Measurements from ENCODE around the gene APOBEC2.
A peak's percentile ranks its signal among the peaks of the same experiment; 100 is the strongest.
"Not testable (repeated sequence)": the region's sequence is repeated elsewhere in the genome, so short reads cannot be mapped to it uniquely, and the experiment has no call there.

Gene APOBEC2

DNA sequence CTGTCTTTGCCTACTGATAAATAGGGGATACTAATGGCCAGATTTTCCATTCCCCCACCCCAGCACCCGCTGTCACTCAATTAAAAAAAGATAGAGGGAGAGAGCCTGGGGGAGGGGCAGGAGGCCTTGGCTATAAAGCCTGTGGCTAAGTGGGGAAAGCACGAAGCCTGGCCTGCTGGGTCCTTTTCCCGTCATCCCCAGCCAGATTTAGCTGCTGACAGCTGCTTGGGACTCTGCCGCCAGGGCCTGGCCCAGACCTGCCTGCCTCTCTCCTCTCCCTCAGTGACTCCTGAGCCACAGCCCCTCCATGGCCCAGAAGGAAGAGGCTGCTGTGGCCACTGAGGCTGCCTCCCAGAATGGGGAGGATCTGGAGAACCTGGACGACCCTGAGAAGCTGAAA, at the start of gene APOBEC2:
APOBEC2 (plus strand) TSS at position 162 of the 400 bp plus-strand sequence; CDS start at position 308, 146 bp downstream.
- no peak for ATAC-seq
- peaks cover 21% of the 10 kb centered on the region for H3K4me1 Mint-ChIP-seq
- peak within 1 kb of the TSS; percentile 33 for H3K27ac Mint-ChIP-seq
- H3K36me3 Mint-ChIP-seq: peaks cover 27% of the 10 kb centered on the region
- no peaks in the 10 kb centered on the region for H3K27me3 Mint-ChIP-seq
- H3K4me3 Mint-ChIP-seq: no peak within 1 kb of the TSS
- no peaks in the 10 kb centered on the region for H3K9me3 Mint-ChIP-seq

DNA sequence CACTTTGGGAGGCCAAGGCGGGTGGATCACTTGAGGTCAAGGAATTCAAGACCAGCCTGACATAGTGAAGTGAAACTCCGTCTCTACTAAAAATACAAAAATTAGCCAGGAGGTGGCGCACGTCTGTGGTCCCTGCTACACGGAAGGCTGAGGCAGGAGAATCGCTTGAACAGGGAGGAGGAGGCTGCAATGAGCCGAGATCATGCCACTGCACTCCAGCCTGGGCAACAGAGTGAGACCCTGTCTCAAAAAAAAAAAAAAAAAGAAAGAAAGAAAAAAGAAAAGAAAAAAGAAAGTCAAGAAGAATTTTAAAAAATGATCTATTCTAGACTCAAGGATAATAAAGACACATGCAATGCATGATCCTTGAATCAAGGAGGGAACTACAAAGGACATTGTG, 46.8 kb upstream of the APOBEC2 start:
- H3K36me3 Mint-ChIP-seq, H3K4me1 Mint-ChIP-seq, H3K27ac Mint-ChIP-seq, H3K9me3 Mint-ChIP-seq, H3K4me3 Mint-ChIP-seq: not testable (repeated sequence)
- peak; percentile 61 for ATAC-seq
- peaks cover 34% of the 10 kb centered on the region for H3K27me3 Mint-ChIP-seq

DNA sequence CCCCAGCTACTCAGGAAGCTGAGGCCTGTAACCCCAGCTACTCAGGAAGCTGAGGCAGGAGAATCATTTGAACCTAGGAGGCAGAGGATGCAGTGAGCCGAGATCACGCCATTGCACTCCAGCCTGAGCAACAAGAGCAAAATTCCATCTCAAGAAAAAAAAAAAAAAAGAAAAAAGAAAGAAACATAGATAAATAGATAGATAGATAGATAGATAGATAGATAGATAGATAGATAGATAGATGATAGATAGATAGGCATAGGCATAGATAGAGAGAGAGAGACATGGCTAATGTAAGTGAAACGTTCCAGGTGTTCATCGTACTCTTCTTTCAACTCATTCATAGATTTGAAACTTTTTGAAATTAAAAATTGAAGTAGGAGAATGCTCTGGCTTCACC, 46.0 kb upstream of the APOBEC2 start:
- not testable (repeated sequence) for H3K9me3 Mint-ChIP-seq, H3K27ac Mint-ChIP-seq, ATAC-seq, H3K4me1 Mint-ChIP-seq, H3K4me3 Mint-ChIP-seq, H3K36me3 Mint-ChIP-seq
- H3K27me3 Mint-ChIP-seq: peaks cover 29% of the 10 kb centered on the region

DNA sequence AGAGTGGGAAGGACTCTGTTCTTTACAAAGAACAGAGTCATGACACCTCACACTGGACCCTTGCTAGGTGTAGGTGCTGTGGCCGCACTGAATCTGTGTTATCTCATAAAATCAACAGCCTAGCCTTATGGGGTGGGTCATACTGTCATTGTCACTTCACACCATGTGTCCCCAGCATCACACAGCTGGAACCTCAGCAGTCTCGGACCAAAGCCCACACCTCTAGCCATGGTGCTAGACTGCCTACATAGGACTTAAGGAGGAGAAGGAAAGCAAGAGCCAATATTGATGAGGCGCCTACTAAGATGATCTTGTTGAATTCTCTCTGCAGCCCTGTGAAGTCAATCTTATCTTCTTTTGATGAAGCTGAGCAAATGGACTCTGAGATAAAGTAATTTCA, 45.0 kb upstream of the APOBEC2 start:
- ATAC-seq: peak; percentile 38
- Mint-ChIP-seq H3K4me3 (no peak overlapping the region), H3K4me1 (no peaks in the 10 kb centered on the region), H3K9me3 (no peaks in the 10 kb centered on the region), H3K27ac (no peak overlapping the region), H3K36me3 (no peaks in the 10 kb centered on the region), H3K27me3 (peaks cover 26% of the 10 kb centered on the region)

DNA sequence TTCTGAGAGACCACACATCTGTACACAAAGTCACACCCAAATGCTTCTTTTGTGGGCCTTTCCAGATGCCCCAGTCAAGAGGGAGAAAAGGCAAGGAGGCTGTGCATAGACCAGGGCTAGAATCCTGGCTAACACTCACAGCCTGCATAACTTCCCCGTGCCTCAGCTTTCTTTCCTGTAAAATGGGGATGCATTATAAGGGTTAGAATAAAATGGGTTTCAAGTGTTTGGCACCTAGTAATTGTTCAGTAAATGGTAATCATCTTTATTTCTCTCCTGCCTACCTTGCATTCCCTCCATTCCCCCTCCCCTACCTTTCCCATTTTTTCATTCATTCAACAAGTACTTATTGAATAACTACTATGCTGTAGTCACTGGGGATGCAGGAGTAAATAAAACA, 43.3 kb upstream of the APOBEC2 start:
- no peaks in the 10 kb centered on the region for H3K4me1 Mint-ChIP-seq
- H3K36me3 Mint-ChIP-seq: no peaks in the 10 kb centered on the region
- no peak overlapping the region for H3K27ac Mint-ChIP-seq
- H3K4me3 Mint-ChIP-seq: no peak overlapping the region
- no peak for ATAC-seq
- H3K27me3 Mint-ChIP-seq: peaks cover 13% of the 10 kb centered on the region
- H3K9me3 Mint-ChIP-seq: no peaks in the 10 kb centered on the region

DNA sequence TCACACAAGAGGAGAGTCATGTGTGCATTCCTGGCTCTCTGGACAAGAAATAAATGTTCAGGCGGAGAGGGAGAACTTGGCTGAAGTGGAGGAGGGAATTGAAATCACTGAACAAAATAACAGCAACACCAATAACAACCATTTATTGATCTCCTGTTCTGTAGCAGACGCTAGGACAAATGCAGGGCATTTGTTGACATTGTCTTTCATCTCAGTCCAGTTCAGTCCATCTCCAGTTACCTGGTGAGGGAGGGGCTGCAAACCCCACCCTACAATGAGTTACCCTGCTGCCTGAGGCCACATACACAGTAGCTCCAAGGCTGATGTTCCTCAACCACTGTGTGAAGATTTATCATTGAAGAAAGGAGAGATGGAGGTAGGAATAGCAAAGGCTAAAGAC, 41.3 kb upstream of the APOBEC2 start:
- H3K4me3 Mint-ChIP-seq: no peak overlapping the region
- no peak for ATAC-seq
- no peak overlapping the region for H3K27ac Mint-ChIP-seq
- peaks cover 8% of the 10 kb centered on the region for H3K27me3 Mint-ChIP-seq
- no peaks in the 10 kb centered on the region for H3K9me3 Mint-ChIP-seq
- H3K4me1 Mint-ChIP-seq: no peaks in the 10 kb centered on the region
- H3K36me3 Mint-ChIP-seq: no peaks in the 10 kb centered on the region

DNA sequence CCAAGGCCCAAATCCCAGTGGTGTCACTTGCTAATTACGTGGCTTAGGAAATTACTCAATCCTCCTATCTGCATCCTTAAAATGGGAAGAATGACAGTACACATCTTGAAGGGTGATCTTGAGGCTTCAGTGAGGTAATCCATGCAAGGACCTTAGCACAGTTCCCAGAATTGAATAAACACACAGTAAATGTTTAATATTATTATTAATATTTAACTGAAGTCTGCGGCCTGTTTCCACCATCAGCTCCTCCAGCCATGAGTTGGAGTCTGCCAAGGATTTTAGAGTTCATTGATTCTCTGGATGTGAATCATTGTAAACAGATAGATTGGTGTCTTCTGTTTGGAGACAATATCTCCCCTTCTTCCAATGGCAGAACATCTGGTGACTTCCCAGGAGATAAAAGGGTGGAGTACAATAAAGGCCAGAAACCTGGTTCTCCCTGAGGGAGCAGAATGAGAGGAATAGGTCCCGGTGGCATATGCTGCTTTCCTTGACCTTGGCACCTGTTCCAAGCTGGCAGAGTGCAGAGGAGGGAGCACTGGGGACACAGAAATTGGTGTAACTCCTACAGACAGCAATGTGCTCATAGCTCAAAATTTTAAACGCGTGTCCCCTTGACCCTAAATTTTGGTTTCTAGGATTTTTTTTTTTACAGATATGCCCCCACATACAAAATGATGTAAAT, 39.4 kb upstream of the APOBEC2 start:
- Mint-ChIP-seq H3K36me3 (peaks cover 7% of the 10 kb centered on the region), H3K9me3 (peaks cover 3% of the 10 kb centered on the region), H3K4me3 (no peak overlapping the region), H3K27me3 (peaks cover 19% of the 10 kb centered on the region), H3K4me1 (no peaks in the 10 kb centered on the region), H3K27ac (no peak overlapping the region)
- ATAC-seq: no peak

DNA sequence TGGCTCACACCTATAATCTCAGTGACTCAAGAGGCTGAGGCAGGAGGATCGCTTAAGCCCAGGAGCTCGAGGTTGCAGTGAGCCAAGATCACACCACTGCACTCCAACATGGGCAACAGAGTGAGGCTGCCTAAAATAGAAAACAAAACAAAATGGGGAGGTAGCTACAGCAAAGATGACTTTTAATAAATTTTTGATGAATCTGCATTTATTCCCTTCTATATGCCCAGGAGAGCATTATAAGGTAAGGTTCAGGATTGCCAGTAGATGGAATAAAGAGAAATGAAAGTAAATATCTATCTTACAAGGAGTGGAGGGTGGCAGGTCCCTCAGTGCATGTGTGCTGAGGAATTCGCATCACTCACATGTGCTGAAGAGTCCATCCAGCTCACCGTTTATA, 38.2 kb upstream of the APOBEC2 start:
- Mint-ChIP-seq H3K27me3 (peaks cover 24% of the 10 kb centered on the region), H3K9me3 (peaks cover 3% of the 10 kb centered on the region), H3K4me3 (no peak overlapping the region), H3K27ac (no peak overlapping the region), H3K4me1 (no peaks in the 10 kb centered on the region), H3K36me3 (peaks cover 10% of the 10 kb centered on the region)
- ATAC-seq: no peak

DNA sequence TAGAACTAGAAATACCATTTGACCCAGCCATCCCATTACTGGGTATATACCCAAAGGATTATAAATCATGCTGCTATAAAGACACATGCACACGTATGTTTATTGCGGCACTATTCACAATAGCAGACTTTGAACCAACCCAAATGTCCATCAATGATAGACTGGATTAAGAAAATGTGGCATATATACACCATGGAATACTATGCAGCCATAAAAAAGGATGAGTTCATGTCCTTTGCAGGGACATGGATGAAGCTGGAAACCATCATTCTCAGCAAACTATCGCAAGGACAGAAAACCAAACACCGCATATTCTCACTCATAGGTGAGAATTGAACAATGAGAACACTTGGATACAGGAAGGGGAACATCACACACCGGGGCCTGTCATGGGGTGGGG, 37.1 kb upstream of the APOBEC2 start:
- Mint-ChIP-seq H3K36me3 (peaks cover 17% of the 10 kb centered on the region), H3K27me3 (peaks cover 24% of the 10 kb centered on the region)
- not testable (repeated sequence) for ATAC-seq, H3K27ac Mint-ChIP-seq, H3K9me3 Mint-ChIP-seq, H3K4me1 Mint-ChIP-seq, H3K4me3 Mint-ChIP-seq

DNA sequence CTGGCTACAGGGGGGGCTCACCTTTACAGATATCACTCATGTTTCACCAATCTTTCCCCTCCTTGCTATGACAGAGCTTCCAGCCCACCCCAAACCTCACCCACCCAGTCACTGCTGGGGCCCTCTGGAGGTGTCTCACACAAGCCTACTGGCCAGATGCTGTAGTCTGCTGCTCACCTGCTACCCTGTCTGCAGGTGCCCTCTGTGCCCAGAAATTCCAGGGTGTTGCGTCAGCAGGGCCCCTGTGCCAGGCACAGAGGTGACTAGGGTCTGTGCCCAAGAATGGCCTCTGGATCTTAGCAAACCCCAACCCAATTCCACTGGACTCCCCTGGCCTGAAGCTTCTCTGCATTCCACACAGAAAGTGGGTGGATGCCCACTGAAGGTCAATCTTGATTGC, 35.3 kb upstream of the APOBEC2 start:
- no peak for ATAC-seq
- Mint-ChIP-seq H3K27me3 (peaks cover 22% of the 10 kb centered on the region), H3K4me3 (no peak overlapping the region), H3K9me3 (peaks cover 3% of the 10 kb centered on the region), H3K36me3 (peaks cover 17% of the 10 kb centered on the region), H3K27ac (no peak overlapping the region), H3K4me1 (no peaks in the 10 kb centered on the region)

DNA sequence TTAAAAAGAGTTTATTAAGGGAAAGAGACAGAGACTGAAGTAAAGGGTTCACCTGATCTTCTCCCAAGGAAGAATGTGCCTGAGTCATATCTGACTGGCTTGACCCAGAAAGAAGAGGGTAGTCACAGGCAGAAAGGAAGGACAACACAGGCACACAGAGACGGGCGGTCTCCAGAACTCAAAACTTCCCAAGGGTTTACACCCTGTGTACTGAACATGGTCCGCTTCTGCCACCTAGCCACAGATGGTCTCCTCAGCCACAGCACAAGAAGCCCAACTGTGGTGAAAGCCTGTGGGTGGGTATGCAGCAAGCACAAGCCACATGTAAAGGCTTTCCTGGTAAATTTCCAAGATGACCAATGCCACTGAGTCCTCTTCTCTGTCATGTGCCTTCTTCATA, 31.2 kb upstream of the APOBEC2 start:
- H3K27me3 Mint-ChIP-seq: peaks cover 16% of the 10 kb centered on the region
- H3K9me3 Mint-ChIP-seq: peaks cover 3% of the 10 kb centered on the region
- ATAC-seq: no peak
- no peaks in the 10 kb centered on the region for H3K4me1 Mint-ChIP-seq
- H3K27ac Mint-ChIP-seq: no peak overlapping the region
- no peak overlapping the region for H3K4me3 Mint-ChIP-seq
- H3K36me3 Mint-ChIP-seq: peaks cover 17% of the 10 kb centered on the region

DNA sequence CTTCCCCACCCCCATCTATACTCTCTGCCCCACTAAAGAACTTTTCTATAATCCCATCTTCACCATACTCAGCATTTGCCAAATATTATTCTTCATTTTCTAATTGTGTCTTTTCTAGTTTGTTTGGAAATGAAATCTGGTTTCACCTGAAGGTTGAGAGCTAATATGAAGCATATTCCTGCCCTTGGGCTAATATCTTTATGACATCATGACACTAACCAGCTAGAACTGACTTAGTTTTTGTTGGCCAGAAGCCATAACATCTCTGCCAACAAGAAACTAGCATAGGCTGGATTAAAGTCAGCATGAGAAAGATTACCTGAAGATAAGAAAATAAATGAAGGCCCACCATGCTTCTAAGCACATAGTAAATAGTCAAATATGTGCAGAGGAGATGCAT, 30.7 kb upstream of the APOBEC2 start:
- no peak overlapping the region for H3K27ac Mint-ChIP-seq
- peaks cover 17% of the 10 kb centered on the region for H3K36me3 Mint-ChIP-seq
- H3K4me1 Mint-ChIP-seq: peaks cover 5% of the 10 kb centered on the region
- peaks cover 3% of the 10 kb centered on the region for H3K9me3 Mint-ChIP-seq
- H3K27me3 Mint-ChIP-seq: peaks cover 16% of the 10 kb centered on the region
- ATAC-seq: no peak
- no peak overlapping the region for H3K4me3 Mint-ChIP-seq

DNA sequence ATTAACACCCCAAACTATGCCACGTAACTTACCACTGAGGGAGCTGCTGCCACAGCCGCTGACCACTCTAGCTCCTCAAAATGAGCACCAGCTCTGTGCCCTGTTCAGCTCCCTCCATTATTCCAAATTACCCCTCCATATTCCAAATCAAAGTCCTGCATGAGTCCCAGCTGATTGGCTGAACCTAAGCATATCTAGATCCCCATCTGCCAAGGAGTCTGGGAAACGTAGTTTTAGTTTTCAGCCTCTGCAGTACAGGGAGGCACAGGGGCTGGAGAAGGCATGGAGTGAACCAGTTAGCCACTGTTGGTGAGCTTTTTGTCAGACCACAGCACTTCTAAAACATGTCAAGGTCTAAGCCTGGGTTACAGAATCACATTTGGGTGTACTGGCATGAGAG, 29.9 kb upstream of the APOBEC2 start:
- ATAC-seq: no peak
- peaks cover 15% of the 10 kb centered on the region for H3K36me3 Mint-ChIP-seq

DNA sequence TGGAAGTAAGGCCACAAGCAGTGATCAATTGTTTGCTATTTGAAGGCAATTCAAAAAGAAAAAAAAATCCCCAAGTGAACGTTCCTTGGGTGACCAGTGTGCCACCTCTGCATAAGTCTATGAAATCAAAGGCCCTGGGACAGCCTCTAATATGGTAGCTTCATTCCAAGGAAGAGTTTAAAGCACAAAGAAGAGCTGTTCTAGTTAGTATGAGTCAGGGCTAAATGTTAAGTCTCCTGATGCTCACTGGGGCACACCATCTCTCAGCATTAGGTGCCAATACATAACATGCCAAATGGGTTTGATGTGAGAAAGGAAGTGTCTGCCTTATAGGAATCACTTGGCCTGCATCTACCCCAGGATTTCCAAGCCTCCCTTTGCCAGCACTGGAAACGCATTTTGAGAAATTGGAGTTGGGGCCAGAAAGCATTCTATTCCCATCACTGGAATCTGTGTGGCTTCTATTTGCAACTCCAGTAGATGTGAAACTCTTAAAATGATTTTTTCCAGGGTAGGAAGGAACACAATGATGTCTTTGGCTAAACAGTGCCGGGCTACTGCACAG, 27.0 kb upstream of the APOBEC2 start:
- Mint-ChIP-seq H3K27ac (no peak overlapping the region), H3K9me3 (no peaks in the 10 kb centered on the region), H3K27me3 (no peaks in the 10 kb centered on the region), H3K36me3 (no peaks in the 10 kb centered on the region), H3K4me1 (peaks cover 22% of the 10 kb centered on the region), H3K4me3 (no peak overlapping the region)
- ATAC-seq: no peak

More for the DNA sequence above, 29.9 kb upstream of the APOBEC2 start:
- Mint-ChIP-seq H3K4me1 (peaks cover 13% of the 10 kb centered on the region), H3K27ac (no peak overlapping the region), H3K27me3 (peaks cover 10% of the 10 kb centered on the region), H3K4me3 (no peak overlapping the region), H3K9me3 (peaks cover 3% of the 10 kb centered on the region)

DNA sequence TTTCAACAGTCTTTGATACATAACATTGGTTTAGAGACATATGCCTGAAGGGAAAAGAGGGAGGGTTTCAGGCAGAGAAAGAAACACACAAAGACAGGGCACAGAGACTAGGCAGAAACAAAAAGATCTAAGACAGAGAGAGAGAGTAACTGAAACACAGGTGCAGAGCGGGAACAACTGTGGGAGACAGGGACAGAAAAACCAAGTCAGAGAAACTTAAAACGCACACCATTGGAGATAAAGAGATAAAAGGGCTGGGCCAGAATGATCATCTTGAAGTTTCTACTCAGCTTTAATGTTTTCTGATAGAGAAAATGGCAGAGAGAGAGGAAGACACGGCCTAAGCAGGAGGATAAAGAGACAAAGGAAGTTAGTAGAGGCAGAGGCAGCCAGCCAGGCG, 25.8 kb upstream of the APOBEC2 start:
- peak overlapping the region; percentile 57 for H3K27ac Mint-ChIP-seq
- H3K36me3 Mint-ChIP-seq: no peaks in the 10 kb centered on the region
- no peak for ATAC-seq
- H3K9me3 Mint-ChIP-seq: no peaks in the 10 kb centered on the region
- no peaks in the 10 kb centered on the region for H3K27me3 Mint-ChIP-seq
- peak overlapping the region; percentile 83 for H3K4me3 Mint-ChIP-seq
- peaks cover 22% of the 10 kb centered on the region for H3K4me1 Mint-ChIP-seq

DNA sequence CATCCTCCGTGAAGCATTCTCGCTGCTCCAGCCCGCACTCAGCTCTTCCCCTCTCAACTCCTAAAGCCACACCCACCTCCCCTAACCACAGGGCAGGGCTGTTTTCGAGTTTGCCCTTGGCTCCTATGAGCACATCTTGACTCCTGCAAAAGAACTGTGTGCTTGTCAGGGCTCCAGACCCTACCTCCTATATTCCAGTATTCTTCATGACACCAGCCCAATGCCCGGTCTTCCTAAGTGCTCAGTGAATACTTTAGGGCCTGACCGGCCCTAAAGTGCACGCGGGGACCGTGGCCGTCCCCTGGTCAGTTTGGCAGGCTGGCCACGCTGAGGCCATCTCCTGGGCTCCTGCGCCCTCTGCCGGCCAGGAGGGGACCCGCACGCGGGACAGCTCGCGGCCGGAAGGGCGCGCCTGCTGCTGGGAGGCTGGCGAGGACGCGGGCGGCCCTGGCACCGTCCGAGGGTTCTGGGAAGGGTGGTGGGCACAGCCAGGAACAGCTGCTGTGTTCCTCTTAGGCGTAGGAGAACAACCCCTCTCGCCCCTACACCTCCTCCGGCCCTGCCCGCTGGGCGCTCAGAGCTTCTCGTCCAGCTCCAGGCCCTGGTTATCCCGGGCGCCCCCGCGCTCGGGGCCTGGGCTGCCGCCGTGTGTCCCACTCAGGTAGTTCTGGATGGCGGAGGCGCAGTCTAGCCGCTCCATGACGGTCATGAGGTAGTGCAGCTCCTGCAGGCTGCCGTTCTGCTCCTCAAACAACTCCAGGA, 25.0 kb upstream of the APOBEC2 start:
- Mint-ChIP-seq H3K4me1 (peaks cover 22% of the 10 kb centered on the region), H3K36me3 (no peaks in the 10 kb centered on the region), H3K27ac (peak overlapping the region; percentile 57), H3K9me3 (no peaks in the 10 kb centered on the region), H3K4me3 (peak overlapping the region; percentile 83), H3K27me3 (no peaks in the 10 kb centered on the region)
- ATAC-seq: peak; percentile 92

All from stimulated activated memory B cell treated with anti-CD40 and anti-IgM and Interleukin-4, amounts not matched to agents 10 μg/mL and 1 μg/mL and 100 μg/mL, for 72 hours (primary cell).